ENCODE data around the gene RIN2. TPM values are rescaled to one million over a fixed set of nuclear protein-coding genes. Genes with fewer than 3 reads are reported as not detected.

Gene RIN2
- total RNA-seq, 1 experiment from 2014 or later, result 1.0 TPM

DNA sequence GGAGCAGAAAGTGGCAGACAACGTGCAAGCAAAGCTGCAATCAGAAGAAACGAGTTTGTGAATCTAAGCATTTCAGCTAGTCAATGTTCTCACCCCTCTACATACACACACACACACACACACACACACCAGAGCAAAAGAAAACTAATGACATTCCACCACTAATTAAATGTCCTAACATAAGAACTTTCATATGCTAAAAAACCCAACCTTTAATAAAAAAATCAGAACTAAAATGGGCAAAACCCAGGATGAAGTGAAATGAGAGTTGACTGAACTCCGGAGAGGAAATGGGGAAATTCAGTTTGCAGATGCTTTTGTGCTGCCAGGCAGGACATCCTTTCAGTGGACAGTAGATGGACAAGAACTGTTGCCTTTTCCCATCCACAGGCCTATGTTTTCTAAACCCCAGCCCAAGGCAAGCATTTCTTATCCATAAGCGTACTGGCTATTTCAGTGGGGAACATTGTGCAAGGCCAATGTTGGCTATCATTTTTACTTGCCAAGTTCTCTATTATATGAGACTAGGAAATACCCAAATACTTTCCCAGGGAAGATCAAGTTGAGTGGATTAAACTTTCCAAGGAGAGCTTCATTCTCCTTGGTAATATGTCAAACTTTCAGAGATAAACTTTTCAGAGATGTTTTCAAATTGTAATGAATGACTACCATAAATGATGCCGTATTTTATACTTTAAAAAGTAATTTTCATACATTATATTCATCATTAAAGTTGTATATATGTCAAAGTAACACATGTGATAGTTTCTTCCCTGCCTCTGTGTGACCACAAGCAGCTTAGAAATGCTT is 27.3 kb downstream of the RIN2 start:
- Mint-ChIP-seq H3K27ac (no peak overlapping the region), H3K4me3 (no peak overlapping the region), H3K9me3 (peaks cover 6 to 11% of the 10 kb centered on the region in 2 experiments), H3K36me3 (ENCODE audit: insufficient read depth in 1 of 3, low read depth in 3 of 3) (peaks cover 0 to 7% (median 3%) of the 10 kb centered on the region in 3 experiments; a peak in 4 of 7 replicates), H3K27me3 (ENCODE audit: low read depth) (no peaks in the 10 kb centered on the region), H3K4me1 (peaks cover 22 to 29% of the 10 kb centered on the region in 2 experiments)
- H4K5ac ChIP-seq (ENCODE audit: insufficient read length, low read depth, low read length), result no peak overlapping the region
- no peak overlapping the region for H3K4me2 ChIP-seq (ENCODE audit: insufficient read depth, insufficient read length, low read length)
- no peak overlapping the region for H3K18ac ChIP-seq (ENCODE audit: insufficient read length, low read depth, low read length)
- WGBS (ENCODE audit: extremely low coverage, insufficient read length, low lambda C conversion rate), result no CpG with 5 or more reads among the region's 5 CpGs
- H3K9me3 ChIP-seq (ENCODE audit: control insufficient read depth, low read depth, low read length), result no peaks in the 10 kb centered on the region
- H2AFZ ChIP-seq (ENCODE audit: low read length), result no peak overlapping the region
- no peak overlapping the region for H2BK15ac ChIP-seq (ENCODE audit: low read depth, low read length)
- no peak overlapping the region for H2BK120ac ChIP-seq (ENCODE audit: low read depth, low read length, poor library complexity, severe bottlenecking)
- H3K4me1 ChIP-seq (ENCODE audit: insufficient read depth, low read length), result no peaks in the 10 kb centered on the region; the same call in 1 of the 2 replicates
- no peak for DNase-seq
- H3K14ac ChIP-seq (ENCODE audit: insufficient read depth, low read length), result no peak overlapping the region
- TF ChIP-seq, protein P1, sequence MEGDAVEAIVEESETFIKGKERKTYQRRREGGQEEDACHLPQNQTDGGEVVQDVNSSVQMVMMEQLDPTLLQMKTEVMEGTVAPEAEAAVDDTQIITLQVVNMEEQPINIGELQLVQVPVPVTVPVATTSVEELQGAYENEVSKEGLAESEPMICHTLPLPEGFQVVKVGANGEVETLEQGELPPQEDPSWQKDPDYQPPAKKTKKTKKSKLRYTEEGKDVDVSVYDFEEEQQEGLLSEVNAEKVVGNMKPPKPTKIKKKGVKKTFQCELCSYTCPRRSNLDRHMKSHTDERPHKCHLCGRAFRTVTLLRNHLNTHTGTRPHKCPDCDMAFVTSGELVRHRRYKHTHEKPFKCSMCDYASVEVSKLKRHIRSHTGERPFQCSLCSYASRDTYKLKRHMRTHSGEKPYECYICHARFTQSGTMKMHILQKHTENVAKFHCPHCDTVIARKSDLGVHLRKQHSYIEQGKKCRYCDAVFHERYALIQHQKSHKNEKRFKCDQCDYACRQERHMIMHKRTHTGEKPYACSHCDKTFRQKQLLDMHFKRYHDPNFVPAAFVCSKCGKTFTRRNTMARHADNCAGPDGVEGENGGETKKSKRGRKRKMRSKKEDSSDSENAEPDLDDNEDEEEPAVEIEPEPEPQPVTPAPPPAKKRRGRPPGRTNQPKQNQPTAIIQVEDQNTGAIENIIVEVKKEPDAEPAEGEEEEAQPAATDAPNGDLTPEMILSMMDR (conservative IDR thresholded peaks at IDR 0.05), result no peak
- no peak overlapping the region for H4K8ac ChIP-seq (replicated peaks; ENCODE audit: insufficient read length, low read depth, low read length)
- no peaks in the 10 kb centered on the region for H3K23me2 ChIP-seq (ENCODE audit: insufficient read length, low read depth, low read length, poor library complexity, severe bottlenecking)
- no peak overlapping the region for H2BK5ac ChIP-seq (ENCODE audit: insufficient read length, low read length)
- no peaks in the 10 kb centered on the region for H3K27me3 ChIP-seq (ENCODE audit: insufficient read depth, low read length)
- no peak overlapping the region for H4K91ac ChIP-seq (ENCODE audit: insufficient read length, low read depth, low read length)
- no peak overlapping the region for H2BK20ac ChIP-seq (ENCODE audit: low read depth, low read length, poor library complexity, severe bottlenecking)
- no peak overlapping the region for H3K23ac ChIP-seq (ENCODE audit: insufficient read length, low read depth, low read length)
- no peak overlapping the region for H2AK5ac ChIP-seq (ENCODE audit: insufficient read length, low read length)
- H3K9ac ChIP-seq (ENCODE audit: extremely low read depth, insufficient read length, low read length), result no peak overlapping the region
- no peaks in the 10 kb centered on the region for H4K20me1 ChIP-seq (ENCODE audit: control insufficient read depth, insufficient read depth, insufficient read length)
- no peaks in the 10 kb centered on the region for H3K79me2 ChIP-seq (ENCODE audit: insufficient read depth, low read length)
- H3K56ac ChIP-seq (ENCODE audit: insufficient read length, low read depth, low read length), result no peak overlapping the region
- no peak overlapping the region for H3K27ac ChIP-seq (ENCODE audit: insufficient read length, low read depth, low read length)
- no peaks in the 10 kb centered on the region for H3K79me1 ChIP-seq (ENCODE audit: insufficient read depth, low read depth, low read length, poor library complexity, severe bottlenecking)
- H3K4ac ChIP-seq (ENCODE audit: low read depth, low read length), result no peak overlapping the region
- H2BK12ac ChIP-seq (ENCODE audit: insufficient read length, low read depth, low read length), result no peak overlapping the region
- no peak overlapping the region for H3T11ph ChIP-seq (ENCODE audit: low read length)

Data from H9 (cell line).